ENCODE results near the gene NEMP2.

NEMP2 gene

GRCh38 chr2:190470256-190470826 lies 64.2 kb downstream of the NEMP2 start:
- no peak for TF ChIP-seq CTCF (conservative IDR thresholded peaks at IDR 0.05)
- H3K27ac ChIP-seq = peak overlapping the region; percentile 99

- H3K27ac ChIP-seq = peak overlapping the region; percentile 99
- TF ChIP-seq CTCF (conservative IDR thresholded peaks at IDR 0.05) = no peak
Measured at GRCh38 chr2:190469771-190470170, 64.8 kb downstream of the NEMP2 start.

GRCh38 chr2:190468814-190469569 lies 65.5 kb downstream of the NEMP2 start:
- peak overlapping the region; percentile 99 for H3K27ac ChIP-seq
- TF ChIP-seq CTCF (conservative IDR thresholded peaks at IDR 0.05) = no peak

- H3K27ac ChIP-seq = peak overlapping the region; percentile 99
Measured at GRCh38 chr2:190468354-190468753, 66.2 kb downstream of the NEMP2 start.

- H3K27ac ChIP-seq = peak overlapping the region; percentile 99
Measured at GRCh38 chr2:190467575-190468083, 66.9 kb downstream of the NEMP2 start.

GRCh38 chr2:190466819-190467446 lies 67.6 kb downstream of the NEMP2 start:
- TF ChIP-seq CTCF (conservative IDR thresholded peaks at IDR 0.05) = no peak
- peak overlapping the region; percentile 99 for H3K27ac ChIP-seq

More at GRCh38 chr2:190467575-190468083, 66.9 kb downstream of the NEMP2 start:
- TF ChIP-seq CTCF (conservative IDR thresholded peaks at IDR 0.05) = no peak

GRCh38 chr2:190465060-190465459 lies 69.5 kb downstream of the NEMP2 start:
- H3K27ac ChIP-seq = no peak overlapping the region; the same call in 1 of the 2 replicates
- no peak for TF ChIP-seq CTCF (conservative IDR thresholded peaks at IDR 0.05)
